Endothelial cell of umbilical vein (primary cell): Measurements from ENCODE around the gene CDH11. TPM values are rescaled to one million over a fixed set of nuclear protein-coding genes. Genes with fewer than 3 reads are reported as not detected.

ENCODE experiments used
- BruUV-seq: library from RNA; stranded (reverse); fragments of 400-500 nt; replicated peaks from 2 replicates; lab custom pipeline; 2021; lab: Mats Ljungman, UMichigan
- CTCF ChIA-PET: fragments of 300-600, 350-600 bp; sonication (Branson Sonifier 250); formaldehyde crosslinking; loops from one replicate; lab custom pipeline; 2021; ENCODE audit warnings: antibody characterized with exemption, inconsistent platforms; lab: Charles Lee
- POLR2A ChIA-PET: fragments of 300-600, 350-600 bp; sonication (Branson Sonifier 250); formaldehyde crosslinking; loops from one replicate; lab custom pipeline; 2021; ENCODE audit warnings: antibody characterized with exemption, inconsistent platforms; lab: Charles Lee
- DNase-seq: peaks from one replicate; pipeline ENCODE4 v3.0.0-alpha.2; 2011; ENCODE audit warnings: low read depth, low spot score
- FAIRE-seq: peaks from 2 replicates; lab custom pipeline; 2011; peaks lifted over from hg19 to GRCh38; lab: Jason Lieb, UNC
- H2AFZ ChIP-seq: 2 replicates; pipeline ENCODE4 v1.6.0; 2012; ENCODE audit warnings: low read depth, low read length, control low read depth, inconsistent platforms
- H3K27ac ChIP-seq: 2 replicates; pipeline ENCODE4 v1.5.1; 2011; ENCODE audit warnings: low read depth, mild to moderate bottlenecking, control low read depth, low read length, moderate library complexity; ENCODE audit not compliant: insufficient read depth
- H3K27me3 ChIP-seq, 2 experiments: 2 replicates each; pipeline versions ENCODE4 v1.6.0 to v1.6.1; 2011; ENCODE audit warnings: low read length in 2 of 2, mixed read lengths in 1 of 2; ENCODE audit not compliant: control insufficient read depth in 2 of 2, insufficient read depth in 2 of 2
- H3K36me3 ChIP-seq, 2 experiments: 2 replicates in 1 of 2; 3 replicates in 1 of 2; pipeline ENCODE4 v1.5.1; 2011; ENCODE audit warnings: low read length in 2 of 2, mild to moderate bottlenecking in 1 of 2, moderate library complexity in 1 of 2; ENCODE audit not compliant: control insufficient read depth in 2 of 2, insufficient read depth in 2 of 2; ENCODE audit errors: extremely low read depth in 1 of 2
- H3K4me1 ChIP-seq: 3 replicates; pipeline ENCODE4 v1.5.1; 2011; ENCODE audit warnings: mild to moderate bottlenecking, low read length; ENCODE audit not compliant: control insufficient read depth, insufficient read depth; ENCODE audit errors: extremely low read depth
- H3K4me2 ChIP-seq: 2 replicates; pipeline ENCODE4 v1.6.1; 2011; ENCODE audit warnings: low read length, control low read depth, mixed read lengths; ENCODE audit not compliant: insufficient read depth
- H3K4me3 ChIP-seq, 3 experiments: fragments of 200-600 bp in 1 of 3; sonication (generic), shearing (Covaris generic) in 1 of 3; replicated peaks in 1 of 3; 2 replicates each; pipeline ENCODE4 v1.5.1; 2011 to 2016; ENCODE audit warnings: control low read depth in 3 of 3, low read length in 3 of 3, mild to moderate bottlenecking in 2 of 3, inconsistent platforms in 1 of 3, low read depth in 1 of 3, moderate library complexity in 1 of 3; ENCODE audit not compliant: insufficient read depth in 1 of 3
- H3K79me2 ChIP-seq: 2 replicates; pipeline ENCODE4 v1.6.0; 2012; ENCODE audit warnings: low read length, inconsistent platforms; ENCODE audit not compliant: control insufficient read depth, insufficient read depth
- H3K9ac ChIP-seq: replicated peaks from 2 replicates; pipeline ENCODE3; 2011; ENCODE audit warnings: low read length, control low read depth; ENCODE audit not compliant: insufficient read depth; ENCODE audit errors: extremely low read depth
- H3K9me1 ChIP-seq: replicated peaks from 3 replicates; pipeline ENCODE4 v1.6.0; 2011; ENCODE audit warnings: mild to moderate bottlenecking, low read length; ENCODE audit not compliant: control insufficient read depth, insufficient read depth; ENCODE audit errors: extremely low read depth
- H3K9me3 ChIP-seq: replicated peaks from 2 replicates; pipeline ENCODE4 v1.5.1; 2012; ENCODE audit warnings: low read length, inconsistent platforms; ENCODE audit not compliant: control insufficient read depth, insufficient read depth
- H4K20me1 ChIP-seq: replicated peaks from 2 replicates; pipeline ENCODE3; 2011; ENCODE audit warnings: mild to moderate bottlenecking, low read length; ENCODE audit not compliant: control insufficient read depth, insufficient read depth; ENCODE audit errors: extremely low read depth
- CTCF ChIP-seq, 2 donors: IDR thresholded peaks; 1 replicate in 1 of 2; 2 replicates in 1 of 2; pipeline ENCODE4 v1.5.1; 2011; ENCODE audit warnings: low read length in 2 of 2, mild to moderate bottlenecking in 2 of 2, moderate library complexity in 2 of 2, control low read depth in 1 of 2, inconsistent platforms in 1 of 2, low read depth in 1 of 2; ENCODE audit not compliant: insufficient read depth in 1 of 2; ENCODE audit errors: extremely low read depth in 1 of 2
- EZH2 ChIP-seq: IDR thresholded peaks from 2 replicates; pipeline ENCODE4 v1.6.1; 2012; ENCODE audit warnings: borderline replicate concordance, low read depth, mild to moderate bottlenecking, moderate library complexity, low read length, inconsistent platforms; ENCODE audit not compliant: severe bottlenecking
- FOS ChIP-seq: IDR thresholded peaks from 2 replicates; pipeline ENCODE4 v1.6.1; 2011; ENCODE audit warnings: mild to moderate bottlenecking, low read length, moderate library complexity, borderline replicate concordance; ENCODE audit not compliant: insufficient read depth
- GATA2 ChIP-seq: IDR thresholded peaks from 2 replicates; pipeline ENCODE4 v1.7.0; 2011; ENCODE audit warnings: low read depth, mild to moderate bottlenecking, moderate library complexity, mixed read lengths, low read length; ENCODE audit not compliant: insufficient read length, insufficient read depth
- JUN ChIP-seq: IDR thresholded peaks from 2 replicates; pipeline ENCODE4 v1.6.1; 2011; ENCODE audit warnings: borderline replicate concordance, low read depth; ENCODE audit not compliant: insufficient read length, insufficient read depth
- MAX ChIP-seq: IDR thresholded peaks from 2 replicates; pipeline ENCODE4 v1.6.1; 2011; ENCODE audit not compliant: insufficient read depth, insufficient read length
- MYC ChIP-seq: IDR thresholded peaks from one replicate; pipeline ENCODE4 v1.6.1; 2011; ENCODE audit warnings: mild to moderate bottlenecking, low read depth, low read length
- POLR2A ChIP-seq: IDR thresholded peaks from 2 replicates; pipeline ENCODE4 v1.6.1; 2012; ENCODE audit warnings: low read depth, mild to moderate bottlenecking, control low read depth, low read length
- POLR2AphosphoS5 ChIP-seq: IDR thresholded peaks from 2 replicates; pipeline ENCODE4 v1.6.1; 2012; ENCODE audit warnings: low read depth, mild to moderate bottlenecking, control low read depth, low read length, moderate library complexity; ENCODE audit not compliant: insufficient read depth
- dilution Hi-C: fragments of 300-500 bp; cut with MboI; formaldehyde crosslinking; loops from one replicate; pipeline ENCODE4 v1.15.0; 2019; ENCODE audit warnings: low sequenced_read_pairs; ENCODE audit not compliant: extremely low pct_ligation_motif_present
- intact Hi-C: fragments of 100-400 bp; cut with micrococcal nuclease; formaldehyde crosslinking; loops from one replicate; pipeline ENCODE4 v1.10.0; 2022
- polyA plus RNA-seq, 4 experiments: library from polyadenylated mRNA; depleted of rRNA in 3 of 4; stranded (reverse) in 3 of 4; unstranded in 1 of 4; fragments of >200 nt; gene quantifications; 2 replicates each; pipeline versions ENCODE4 v1.2.1 to v1.2.3, GENCODE V29; 2011 to 2012; ENCODE audit warnings: missing spikeins in 1 of 4
- total RNA-seq: library from RNA; stranded (reverse); gene quantifications from 2 replicates; pipeline ENCODE4 v1.2.3, GENCODE V29; 2021

CDH11 gene
- total and polyA plus RNA-seq, 2 donors (not counting 3 experiments of a cell fraction or from before 2014, with no cell fraction given), result 30.4 to 32.7 TPM

- intact Hi-C loops, result loop anchor here (2.0 to 5.0 kb wide), 2 partner anchors 158 to 1150 kb away; no protein-coding TSS in a partner anchor
- CTCF ChIA-PET, result interaction anchor here (0.9 to 2.3 kb wide), 5 partner anchors 23 to 1659 kb away, joined by 3 to 11 read pairs (median 3); no protein-coding TSS in a partner anchor
Observed at GRCh38 chr16:65120461-65120830, 1.4 kb downstream of the CDH11 start.

More at GRCh38 chr16:65120461-65120830, 1.4 kb downstream of the CDH11 start:
- POLR2A ChIA-PET, result no interaction called here
- Histone ChIP-seq H3K79me2 (peaks cover 9% of the 10 kb centered on the region), H2AFZ (peak overlapping the region; percentile 94), H3K4me3 (peak overlapping the region; percentile 32 to 71 (median 71)), H3K4me2 (peak overlapping the region; percentile 67), H3K4me1 (peaks cover 34% of the 10 kb centered on the region), H4K20me1 (no peaks in the 10 kb centered on the region), H3K9me3 (no peaks in the 10 kb centered on the region), H3K27me3 (no peaks in the 10 kb centered on the region), H3K9ac (peak overlapping the region; percentile 63), H3K27ac (peak overlapping the region; percentile 12), H3K9me1 (no peaks in the 10 kb centered on the region), H3K36me3 (no peaks in the 10 kb centered on the region)
- no peak for DNase-seq
- FAIRE-seq, result no peak
- dilution Hi-C loops, result no loop called here
- no TSS peak for BruUV-seq
- TF ChIP-seq CTCF (IDR thresholded peaks at IDR 0.05; ENCODE audit: extremely low read depth in 1 of 2, insufficient read depth in 1 of 2, low read depth in 1 of 2, low read length in 2 of 2), result no peak
- TF ChIP-seq MYC, result no peak
- no peak for TF ChIP-seq POLR2AphosphoS5
- TF ChIP-seq POLR2A, result no peak
- TF ChIP-seq FOS, result no peak
- TF ChIP-seq GATA2, result no peak
- TF ChIP-seq JUN, result no peak
- TF ChIP-seq EZH2, result no peak
- TF ChIP-seq MAX, result no peak
